Measurements from ENCODE around the gene EIPR1.

DNA sequence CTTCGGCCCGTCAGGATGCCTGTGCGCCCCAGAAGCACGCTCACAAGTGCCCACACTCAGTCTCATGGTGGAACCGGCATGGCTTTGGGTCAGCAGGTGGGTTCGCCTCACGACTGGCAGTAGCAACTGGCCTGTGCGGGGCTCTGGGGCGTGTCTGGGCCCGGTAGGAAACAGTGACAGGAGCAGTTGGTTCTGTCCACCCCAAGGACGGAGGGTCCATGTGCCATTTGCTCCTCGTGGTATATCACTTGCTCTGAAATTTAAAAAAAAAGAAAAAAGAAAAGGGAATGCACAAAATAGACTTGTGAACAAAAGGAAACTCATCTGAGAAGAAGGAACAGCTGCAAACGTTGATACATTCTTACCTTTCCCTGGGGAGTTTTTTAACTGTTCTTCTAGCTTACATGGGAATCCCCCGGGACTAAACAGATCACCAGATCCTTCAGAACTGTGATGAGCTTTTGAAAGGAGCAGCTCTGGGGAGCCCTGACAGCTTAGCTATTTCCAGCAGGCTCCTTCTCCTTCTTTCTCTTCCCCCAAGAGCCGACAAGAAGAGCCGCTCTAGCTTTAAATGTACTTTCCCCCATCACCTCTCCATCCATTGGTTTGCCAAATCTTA, 44.7 kb upstream of the EIPR1 start:
- TF ChIP-seq, protein P1, sequence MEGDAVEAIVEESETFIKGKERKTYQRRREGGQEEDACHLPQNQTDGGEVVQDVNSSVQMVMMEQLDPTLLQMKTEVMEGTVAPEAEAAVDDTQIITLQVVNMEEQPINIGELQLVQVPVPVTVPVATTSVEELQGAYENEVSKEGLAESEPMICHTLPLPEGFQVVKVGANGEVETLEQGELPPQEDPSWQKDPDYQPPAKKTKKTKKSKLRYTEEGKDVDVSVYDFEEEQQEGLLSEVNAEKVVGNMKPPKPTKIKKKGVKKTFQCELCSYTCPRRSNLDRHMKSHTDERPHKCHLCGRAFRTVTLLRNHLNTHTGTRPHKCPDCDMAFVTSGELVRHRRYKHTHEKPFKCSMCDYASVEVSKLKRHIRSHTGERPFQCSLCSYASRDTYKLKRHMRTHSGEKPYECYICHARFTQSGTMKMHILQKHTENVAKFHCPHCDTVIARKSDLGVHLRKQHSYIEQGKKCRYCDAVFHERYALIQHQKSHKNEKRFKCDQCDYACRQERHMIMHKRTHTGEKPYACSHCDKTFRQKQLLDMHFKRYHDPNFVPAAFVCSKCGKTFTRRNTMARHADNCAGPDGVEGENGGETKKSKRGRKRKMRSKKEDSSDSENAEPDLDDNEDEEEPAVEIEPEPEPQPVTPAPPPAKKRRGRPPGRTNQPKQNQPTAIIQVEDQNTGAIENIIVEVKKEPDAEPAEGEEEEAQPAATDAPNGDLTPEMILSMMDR (IDR thresholded peaks at IDR 0.05; ENCODE audit: poor library complexity, severe bottlenecking) = no peak
- TF ChIP-seq EP300 (conservative IDR thresholded peaks at IDR 0.05; ENCODE audit: poor library complexity, severe bottlenecking) = no peak
- no peak for TF ChIP-seq EZH2 (IDR thresholded peaks at IDR 0.05; ENCODE audit: borderline replicate concordance, insufficient read depth, low read length, poor library complexity, severe bottlenecking)
- TF ChIP-seq, protein P2, sequence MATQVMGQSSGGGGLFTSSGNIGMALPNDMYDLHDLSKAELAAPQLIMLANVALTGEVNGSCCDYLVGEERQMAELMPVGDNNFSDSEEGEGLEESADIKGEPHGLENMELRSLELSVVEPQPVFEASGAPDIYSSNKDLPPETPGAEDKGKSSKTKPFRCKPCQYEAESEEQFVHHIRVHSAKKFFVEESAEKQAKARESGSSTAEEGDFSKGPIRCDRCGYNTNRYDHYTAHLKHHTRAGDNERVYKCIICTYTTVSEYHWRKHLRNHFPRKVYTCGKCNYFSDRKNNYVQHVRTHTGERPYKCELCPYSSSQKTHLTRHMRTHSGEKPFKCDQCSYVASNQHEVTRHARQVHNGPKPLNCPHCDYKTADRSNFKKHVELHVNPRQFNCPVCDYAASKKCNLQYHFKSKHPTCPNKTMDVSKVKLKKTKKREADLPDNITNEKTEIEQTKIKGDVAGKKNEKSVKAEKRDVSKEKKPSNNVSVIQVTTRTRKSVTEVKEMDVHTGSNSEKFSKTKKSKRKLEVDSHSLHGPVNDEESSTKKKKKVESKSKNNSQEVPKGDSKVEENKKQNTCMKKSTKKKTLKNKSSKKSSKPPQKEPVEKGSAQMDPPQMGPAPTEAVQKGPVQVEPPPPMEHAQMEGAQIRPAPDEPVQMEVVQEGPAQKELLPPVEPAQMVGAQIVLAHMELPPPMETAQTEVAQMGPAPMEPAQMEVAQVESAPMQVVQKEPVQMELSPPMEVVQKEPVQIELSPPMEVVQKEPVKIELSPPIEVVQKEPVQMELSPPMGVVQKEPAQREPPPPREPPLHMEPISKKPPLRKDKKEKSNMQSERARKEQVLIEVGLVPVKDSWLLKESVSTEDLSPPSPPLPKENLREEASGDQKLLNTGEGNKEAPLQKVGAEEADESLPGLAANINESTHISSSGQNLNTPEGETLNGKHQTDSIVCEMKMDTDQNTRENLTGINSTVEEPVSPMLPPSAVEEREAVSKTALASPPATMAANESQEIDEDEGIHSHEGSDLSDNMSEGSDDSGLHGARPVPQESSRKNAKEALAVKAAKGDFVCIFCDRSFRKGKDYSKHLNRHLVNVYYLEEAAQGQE (IDR thresholded peaks at IDR 0.05; ENCODE audit: borderline replicate concordance) = no peak
- TF ChIP-seq POLR2AphosphoS5 (IDR thresholded peaks at IDR 0.05) = no peak

Measured in neural cell (in vitro differentiated cells).